GM21515 (cell line): ENCODE measurements around the gene C1orf116.

Source experiments
- ATAC-seq: cut with Tn5 transposase; IDR thresholded peaks from one replicate; pipeline ENCODE4 v1.9.1; 2021; ENCODE audit not compliant: unreplicated experiment

Gene C1orf116

DNA sequence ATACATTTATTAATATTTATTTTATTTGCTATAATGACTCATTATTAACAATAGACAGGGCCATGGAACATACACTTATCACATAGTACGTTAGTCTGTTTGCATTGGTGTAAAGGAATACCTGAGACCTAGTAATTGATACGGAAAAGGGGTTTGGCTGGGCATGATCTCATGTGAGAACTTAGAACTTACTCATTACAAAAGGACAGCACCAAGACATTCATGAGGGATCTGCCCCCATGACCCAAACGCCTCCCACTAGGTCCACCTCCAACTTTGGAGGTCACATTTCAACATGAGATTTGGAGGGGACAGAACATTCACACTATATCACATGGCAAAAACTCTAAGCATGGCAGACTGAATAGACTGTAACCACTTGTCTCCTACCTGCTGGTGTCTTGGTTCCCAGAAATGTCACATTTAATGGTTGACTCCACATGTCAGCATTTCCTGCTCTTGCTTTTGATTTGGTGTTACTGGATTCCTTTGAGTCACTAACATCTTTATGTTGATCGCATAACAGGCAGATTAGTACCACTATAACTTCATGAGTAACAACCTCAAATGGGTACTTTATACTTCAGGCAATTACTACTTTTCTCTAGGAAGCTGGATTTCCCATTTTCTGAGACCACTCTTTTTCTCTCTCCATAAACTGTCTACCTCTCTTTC is 3.5 kb upstream of the C1orf116 start:
- no peak for ATAC-seq

DNA sequence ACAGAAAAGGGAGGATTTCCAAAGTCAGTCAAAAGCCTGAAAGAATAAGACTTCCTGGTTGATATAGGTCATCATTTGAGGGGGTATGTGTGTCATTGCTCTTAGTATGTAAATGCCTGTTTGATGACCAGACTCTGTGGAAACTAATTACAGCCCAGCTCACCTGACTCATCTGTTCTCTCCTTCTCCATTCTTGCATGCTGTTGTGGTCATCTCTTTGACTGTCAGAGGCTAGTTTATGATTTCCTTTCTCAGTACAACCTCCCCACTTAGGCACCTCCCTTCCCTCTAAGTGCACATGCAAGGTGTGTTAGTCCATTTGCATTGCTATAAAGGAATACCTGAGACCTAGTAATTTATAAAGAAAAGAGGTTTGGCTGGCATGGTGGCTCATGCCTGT is 2.4 kb upstream of the C1orf116 start:
- no peak for ATAC-seq

DNA sequence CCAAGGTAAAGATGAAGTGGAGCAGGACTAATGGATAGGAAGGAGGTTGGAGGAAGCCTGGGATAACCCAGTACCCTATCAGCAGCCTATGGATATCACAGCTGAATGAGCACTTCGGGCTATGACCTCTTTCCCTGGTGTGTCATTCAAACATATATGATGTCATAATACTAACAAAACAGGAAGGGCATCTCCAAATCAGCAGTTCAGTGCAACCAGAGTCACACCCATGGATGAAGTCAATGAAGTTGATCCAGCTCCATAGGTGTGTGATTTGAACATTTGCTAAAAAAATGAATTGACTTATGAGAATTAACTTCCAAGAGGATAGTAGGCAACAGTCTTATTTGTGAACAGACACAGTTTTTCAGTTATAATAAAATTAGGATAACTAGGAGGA is 1.7 kb upstream of the C1orf116 start:
- no peak for ATAC-seq

DNA sequence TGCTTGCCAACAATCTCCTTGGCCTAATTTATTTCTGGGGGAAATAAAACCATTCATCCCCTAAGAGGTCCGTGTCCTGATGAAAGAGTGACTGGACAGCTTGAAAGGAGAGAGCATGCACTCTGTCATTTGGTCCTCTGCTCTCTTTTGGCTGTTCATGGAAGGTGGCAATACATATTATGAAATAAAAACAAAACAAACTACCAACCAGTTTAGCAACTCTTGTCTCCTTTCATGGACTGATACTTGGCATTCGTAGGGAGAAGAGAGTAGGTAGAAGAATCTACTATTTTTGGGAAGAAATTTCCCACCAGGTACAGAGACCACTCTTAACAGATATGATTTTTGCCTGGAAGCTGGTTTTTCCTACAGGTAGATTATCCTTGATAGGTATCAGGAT is 746 bp upstream of the C1orf116 start:
- no peak for ATAC-seq

DNA sequence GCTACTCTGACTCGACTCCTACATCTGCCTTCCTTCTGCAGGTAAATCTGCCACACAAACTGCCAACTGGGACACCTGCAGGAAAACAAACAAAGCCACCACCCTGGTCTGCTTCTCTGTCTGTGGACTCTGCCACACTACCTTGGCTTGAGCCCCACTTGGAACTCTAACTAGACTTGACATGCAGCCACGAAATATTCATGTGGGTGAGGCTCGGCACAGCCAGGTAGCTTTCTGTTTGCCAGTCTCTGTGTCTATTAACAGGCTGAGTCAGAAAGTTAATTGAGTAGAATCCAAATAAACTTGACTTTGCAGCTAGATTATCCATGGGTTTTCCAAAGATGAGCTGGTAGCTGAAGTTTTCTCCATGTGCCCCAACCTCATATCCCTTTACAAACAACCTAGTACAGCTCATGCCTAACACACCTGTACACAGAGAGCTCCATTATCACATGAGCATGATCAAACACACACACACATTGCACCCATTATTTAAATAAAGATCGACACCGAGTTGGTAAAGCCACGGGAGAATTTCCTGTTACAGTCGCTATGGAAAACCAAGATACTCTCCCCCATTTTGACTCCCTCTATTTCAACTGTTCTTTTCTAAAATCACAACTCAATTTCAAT is 808 bp downstream of the C1orf116 start:
- no peak for ATAC-seq

DNA sequence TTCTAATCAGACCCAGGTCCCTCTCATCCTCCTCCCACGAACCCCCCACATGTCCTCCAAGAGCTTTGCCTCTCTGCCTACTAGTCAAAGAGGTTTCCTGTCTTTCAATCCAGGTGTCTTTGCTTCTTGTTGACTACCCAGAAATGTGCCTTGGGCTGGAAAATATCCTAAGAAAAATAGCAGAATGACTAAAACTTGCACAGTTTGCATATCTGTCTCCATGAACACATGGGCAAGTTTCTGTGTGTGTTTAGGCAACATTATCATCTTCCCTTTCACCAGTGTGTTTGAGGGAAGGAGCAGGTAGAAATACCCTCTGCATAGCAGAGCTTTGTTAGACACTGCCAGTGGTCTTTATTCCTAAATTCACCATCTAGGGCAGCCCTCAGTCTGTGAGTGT is 1.5 kb downstream of the C1orf116 start:
- ATAC-seq: no peak

DNA sequence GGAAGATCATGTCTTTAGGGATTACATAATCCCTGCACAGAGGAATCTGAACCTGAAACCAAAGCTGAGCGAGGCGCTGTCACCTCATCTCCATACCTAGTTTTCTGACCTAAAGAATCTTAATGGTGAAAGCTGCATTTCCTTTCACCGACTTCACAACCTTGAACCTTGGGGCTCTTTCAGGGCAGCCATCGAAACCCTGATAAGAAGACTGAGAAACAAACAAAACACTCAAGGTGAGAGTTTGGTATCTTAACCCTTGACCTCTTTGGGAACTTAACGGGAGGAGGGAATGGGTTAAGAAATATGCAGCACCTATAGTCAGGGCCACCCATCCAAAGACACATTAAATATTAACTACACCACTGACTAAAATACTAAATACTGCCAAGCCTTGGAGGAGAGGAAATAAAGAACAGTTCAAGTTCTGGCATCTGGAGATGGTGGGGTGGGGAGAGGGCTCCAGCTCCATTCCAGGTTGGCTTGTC is 2.0 kb downstream of the C1orf116 start:
- ATAC-seq: no peak

DNA sequence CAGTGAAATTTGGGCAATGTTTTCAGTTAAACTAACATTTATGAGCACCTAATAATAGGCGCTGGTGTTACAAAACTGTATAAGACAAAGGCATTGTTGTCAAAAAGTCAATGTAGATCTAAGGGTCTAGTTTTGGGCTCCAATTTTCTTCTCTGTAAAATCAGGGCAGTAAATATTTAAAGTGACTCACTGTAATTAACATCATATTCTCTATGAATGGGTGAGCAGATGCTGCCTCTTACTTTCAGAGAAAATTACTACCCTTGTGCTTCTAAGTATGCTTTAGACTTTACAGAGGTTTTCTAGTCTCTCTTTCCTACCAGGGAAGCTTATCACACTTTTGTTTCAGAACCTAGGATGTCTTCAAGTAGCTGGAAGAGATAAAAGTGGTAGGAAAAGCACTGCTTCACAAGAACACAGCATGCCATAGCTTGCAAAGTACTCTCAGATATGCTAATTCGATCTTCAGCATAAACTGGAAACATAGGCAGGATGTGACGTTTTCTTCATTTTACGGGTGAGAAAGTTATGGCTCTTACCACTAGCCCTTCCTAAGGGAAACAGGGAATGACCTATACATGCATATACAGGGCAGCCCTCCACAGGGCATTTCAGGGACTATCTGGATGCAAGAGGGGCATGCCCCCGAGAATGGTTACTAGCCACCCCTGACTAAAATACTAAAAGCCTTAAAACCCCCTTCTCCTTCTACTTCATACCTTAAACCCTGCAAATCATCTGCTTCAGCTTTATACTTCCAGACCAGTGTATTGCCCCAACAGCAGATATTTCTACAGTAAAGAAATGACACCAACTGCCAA is 2.6 kb downstream of the C1orf116 start:
- no peak for ATAC-seq

DNA sequence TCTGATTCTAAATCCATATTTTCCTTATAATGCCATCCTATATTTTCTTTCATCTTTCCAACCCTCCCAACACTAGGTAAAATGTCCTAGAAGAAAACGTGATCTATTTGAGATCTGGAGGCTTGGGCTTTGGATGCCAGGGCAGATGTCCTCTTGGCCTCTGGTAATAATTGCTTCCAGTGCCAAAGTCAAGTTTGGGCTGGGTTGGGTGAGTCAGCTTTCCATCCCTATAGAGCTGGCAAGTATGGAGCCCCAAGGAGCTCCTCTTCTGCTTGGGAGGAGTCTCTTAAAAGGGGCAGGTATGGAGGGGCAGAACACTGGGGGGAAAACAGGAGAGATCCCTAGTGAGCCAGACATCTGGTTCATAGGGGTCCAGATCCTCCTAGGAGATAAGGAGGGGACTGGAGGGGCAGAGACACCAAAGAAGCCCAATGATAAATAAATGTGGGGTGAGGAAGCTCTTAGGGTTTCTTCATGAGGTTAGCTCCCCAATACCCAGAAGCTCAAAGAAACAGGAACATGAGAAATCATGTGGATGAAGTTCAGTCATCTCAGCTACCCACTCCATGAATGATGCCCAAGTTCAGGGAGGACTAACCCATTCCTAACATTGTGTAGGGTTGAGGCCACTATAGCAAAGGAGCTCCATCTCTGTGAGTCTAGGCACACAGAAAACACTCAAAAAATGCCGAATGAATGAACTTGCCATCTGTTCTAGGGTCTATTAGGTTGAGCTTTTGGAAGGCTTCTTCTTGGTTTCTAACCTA is 3.5 kb downstream of the C1orf116 start:
- ATAC-seq: no peak

DNA sequence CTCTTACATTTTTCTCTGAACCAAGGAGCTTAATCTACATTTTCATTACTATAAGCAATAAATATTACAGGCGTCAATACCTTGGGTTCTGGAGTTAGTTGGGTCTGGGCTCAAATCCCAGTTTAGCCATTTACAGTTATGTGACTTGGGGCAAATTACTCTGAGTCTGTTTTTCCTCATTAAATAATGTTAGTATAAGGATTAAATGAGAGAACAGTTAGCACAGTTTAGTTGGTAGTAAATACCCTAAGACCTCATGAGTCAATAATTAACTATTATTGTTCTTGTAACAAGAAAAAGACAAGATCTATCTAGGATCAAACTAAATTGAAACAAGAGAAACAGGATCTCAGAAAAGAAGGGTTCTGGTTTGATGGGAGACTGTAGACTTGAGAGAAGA is 4.6 kb downstream of the C1orf116 start:
- ATAC-seq: no peak

DNA sequence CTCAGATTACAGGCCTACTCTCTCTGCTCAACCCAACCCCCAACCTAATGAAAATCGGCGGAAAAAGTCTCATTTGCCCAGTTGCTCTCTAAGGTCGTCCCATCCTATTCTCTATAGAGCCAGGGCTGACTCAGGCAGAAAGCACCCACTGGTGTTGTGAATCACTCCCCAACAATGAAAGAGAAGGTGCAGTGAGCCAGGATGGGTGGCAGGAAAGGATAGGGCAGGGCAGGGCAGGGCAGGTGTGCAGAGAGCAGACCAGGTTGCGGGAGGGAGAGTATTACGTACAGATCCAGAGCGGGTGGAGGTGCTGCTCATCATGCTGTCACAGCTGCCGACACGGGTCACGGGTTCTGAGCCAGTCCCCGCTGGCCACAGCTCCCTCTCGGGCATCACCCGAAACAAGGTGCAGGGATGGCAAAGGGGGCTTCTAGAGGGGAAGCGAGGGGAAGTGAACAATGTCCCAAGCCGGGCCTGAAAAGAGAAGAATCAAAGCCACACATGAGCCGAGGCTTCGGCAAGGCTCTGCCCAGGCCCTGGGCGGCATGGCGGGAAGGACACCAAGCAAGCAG is 5.3 kb downstream of the C1orf116 start:
- no peak for ATAC-seq

DNA sequence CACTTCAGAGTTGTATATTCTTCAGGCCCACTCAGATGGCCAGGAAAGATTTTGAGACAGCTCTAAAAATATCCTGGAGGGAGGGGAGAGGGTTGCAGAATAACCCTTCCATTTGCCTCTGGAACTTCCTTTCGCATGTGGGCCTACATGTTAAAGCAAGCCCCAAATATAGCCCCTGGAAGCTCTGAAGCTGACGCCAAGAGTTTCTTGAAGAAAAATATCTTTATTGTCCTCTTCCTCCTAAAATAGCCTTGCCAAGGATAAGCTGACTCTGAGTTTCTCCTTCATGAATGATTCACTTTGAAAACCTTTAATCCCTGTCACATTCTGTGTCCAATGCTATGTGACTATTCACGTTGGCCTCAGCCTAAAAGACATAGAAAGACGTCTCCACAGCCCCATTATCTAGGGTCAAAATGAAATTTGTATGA is 6.4 kb downstream of the C1orf116 start:
- ATAC-seq: no peak

DNA sequence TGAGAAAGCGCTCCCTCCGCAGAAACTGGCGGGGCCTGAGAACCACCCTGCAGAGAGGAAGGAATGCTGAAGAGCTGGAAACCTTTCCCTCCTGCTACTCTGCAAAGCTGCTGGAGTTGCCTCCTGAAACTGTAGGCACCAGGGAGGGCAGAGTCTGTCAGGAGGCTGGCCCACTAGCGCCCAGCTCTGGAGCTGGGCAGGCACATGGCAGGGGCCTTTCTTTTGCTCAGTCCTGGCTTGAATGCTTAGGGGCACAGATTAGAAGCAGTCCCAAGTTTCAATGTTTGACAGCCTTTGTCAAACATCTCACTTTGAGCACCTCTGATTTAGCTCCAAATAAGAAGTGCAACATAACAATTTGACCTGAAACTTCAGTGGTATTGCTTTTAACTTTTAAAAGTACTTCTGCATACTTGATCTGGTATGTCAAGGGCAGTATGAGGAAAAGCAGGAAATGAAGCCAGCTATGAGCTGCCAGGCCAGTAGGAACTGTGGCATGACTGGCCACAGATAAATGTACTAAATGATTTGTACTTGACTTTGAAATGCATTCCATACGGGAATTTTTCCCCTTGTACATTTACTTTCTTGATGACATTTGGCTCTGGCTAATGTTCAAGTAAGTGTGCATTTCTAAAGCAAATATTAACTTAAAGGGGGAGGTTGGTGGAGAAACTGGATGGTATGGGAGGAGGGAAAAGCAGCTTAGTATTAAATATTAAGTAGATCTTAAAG is 7.2 kb downstream of the C1orf116 start:
- ATAC-seq: no peak

DNA sequence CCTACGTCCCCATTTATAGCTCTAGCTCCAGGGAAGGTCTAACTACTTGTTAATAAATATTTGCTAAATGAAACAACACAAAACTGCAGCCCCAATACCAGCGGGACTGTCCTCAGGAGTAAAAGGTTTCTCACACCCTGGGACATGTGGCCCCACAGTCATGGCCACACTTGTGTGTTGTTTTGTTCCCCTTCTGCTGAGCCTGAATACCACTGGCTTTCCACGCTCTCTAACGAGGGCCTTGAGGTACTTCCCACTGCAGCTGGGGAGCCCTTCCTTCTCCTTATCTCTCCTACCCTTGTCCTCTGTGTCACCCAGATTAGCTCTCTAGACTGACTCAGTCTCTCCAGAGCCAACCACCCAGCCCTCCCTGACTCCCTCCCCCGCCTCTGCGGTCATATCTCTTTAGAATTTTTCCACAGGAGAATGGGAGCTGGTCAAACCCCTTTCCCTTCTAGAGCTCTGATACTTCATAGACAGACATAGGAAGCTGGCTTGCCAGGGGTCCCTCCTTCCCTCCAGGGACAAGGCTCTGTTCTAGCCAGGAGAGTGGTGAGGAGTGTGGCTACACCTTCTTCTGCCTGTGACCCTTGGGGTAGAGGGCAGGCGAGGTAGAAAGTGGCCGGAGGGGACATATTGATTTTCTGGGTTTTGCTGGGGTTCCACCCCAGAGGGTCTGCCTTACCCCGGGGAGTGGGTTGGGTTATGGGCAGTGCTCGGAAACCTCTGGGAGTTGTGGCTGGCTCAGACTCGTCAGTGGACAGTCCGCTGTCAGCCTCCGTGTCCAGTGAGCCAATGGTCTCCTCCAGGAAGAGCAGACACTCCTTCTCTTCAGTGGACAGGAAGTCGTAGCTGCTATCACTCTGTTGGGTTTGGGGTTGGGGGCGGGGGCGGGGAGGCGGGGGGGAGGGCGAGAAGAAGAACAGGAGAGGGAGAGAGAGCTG is 8.1 kb downstream of the C1orf116 start:
- ATAC-seq: no peak

DNA sequence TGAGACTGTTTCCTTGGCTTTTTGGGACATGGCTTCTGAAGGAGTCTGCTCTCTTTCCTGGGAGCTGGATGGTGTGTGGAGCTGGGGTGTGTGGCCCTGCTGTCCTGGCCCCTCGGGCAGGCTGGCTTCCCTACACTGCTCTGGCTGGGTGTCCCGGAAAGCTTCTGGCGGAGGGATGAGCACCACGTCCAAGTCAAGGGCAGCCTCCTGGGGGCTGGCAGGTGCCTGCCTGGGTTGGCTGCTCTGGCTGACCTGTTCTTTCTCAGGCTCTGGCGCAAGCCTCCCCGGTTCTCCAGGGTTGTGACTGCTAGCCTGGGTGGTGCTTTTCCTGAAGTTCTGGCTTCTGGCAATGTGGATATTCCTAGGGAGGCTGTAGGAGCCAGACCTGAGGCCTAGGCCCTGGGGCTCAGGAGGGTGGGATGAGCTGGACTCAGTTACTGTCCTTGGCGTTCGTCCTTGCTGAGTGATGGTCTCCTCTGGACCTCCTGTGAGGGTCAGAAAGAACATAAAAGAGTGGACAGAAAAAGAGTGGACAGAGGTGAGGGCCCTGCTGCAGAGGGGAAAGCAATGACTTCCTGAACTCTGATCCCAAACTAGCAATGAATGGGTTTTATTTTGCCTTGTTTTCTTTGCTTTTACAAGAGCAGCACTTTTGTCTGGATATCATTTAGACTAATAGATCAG is 9.4 kb downstream of the C1orf116 start:
- ATAC-seq: no peak

DNA sequence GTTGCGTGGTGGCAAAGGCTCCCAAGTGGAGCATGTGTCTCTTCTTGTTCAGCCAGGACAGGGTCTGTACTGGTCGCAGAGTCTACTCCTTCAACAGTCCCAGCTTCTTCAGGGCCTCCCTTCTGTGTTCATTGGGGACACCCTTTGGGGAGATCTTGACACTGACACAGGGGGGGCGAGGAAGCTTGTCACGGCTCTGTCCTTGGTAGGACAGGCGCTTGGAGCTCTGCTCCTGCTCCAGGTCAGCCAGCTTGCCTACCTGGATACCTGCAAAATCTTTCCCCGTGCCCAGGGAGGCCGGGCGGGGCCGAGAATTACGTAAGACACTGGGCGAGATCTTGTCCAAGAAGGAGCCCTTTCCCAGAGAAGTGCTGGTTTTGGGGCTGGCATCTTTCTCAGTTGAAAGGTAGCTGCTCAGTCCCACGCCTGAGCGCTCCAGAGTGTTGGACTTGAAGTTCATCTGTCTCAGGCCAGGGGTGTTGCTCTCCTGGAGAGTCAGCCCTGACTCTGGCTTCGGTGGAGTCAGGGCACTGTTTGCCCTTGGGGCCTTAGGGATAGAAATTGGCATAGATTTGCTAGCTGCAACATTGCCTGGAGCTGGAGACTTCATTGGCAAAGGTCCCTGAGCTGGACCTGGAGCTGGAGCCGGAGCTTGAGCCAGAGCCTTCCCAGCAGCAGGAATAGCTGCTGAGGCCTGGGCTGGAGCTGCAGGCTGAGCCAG is 10.5 kb downstream of the C1orf116 start:
- no peak for ATAC-seq

DNA sequence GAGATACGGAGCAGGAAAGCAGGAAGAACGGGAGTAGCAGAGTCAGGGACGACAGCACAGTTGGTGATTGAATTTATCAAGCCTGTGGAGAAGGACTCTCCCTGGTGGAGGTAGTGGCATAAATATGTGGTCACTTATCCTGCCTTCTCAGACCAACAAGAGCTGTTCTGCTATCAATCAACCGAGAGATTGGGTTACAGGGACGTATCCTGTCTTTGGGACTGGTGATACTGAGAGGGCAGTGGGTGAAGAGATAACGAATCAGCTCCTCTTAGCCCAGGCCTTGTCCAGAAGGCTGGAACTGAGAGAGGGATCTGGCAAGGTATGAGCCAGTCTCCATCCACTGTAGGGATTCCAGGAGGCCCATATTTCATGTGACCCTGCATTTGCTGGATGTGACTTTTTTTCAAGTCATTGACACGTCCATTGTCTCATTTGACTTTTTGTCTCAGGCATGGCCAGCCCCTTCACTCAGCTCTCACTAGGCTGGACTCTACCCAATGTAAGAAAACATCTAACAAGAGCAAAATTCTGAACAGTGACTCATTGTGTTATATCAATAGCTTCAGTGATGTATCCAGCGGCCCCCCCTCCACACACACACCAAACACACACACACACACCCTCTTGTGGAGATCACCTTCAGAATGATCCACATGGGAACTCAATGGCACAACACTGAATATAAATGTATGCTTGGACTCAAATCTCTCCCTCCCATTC is 11.3 kb downstream of the C1orf116 start:
- no peak for ATAC-seq
